Stimulated activated CD8-positive, alpha-beta memory T cell treated with anti-CD3 and anti-CD28 coated beads, Interleukin-15, amount 100 ng/mL, for 48 hours (primary cell): Measurements from ENCODE around the gene GUSB.
"Not testable (repeated sequence)": the region's sequence is repeated elsewhere in the genome, so short reads cannot be mapped to it uniquely, and the experiment has no call there.

Experiments used
- DNase-seq, 2 donors: peaks; one replicate each; pipeline ENCODE4 v3.0.0-alpha.2; 2020; ENCODE audit warnings: low read depth in 2 of 2

The GUSB gene

GRCh38 chr7:65981965-65982792 is at the start of gene GUSB:
TSS of gene GUSB (minus strand) at chr7:65982213. CDS start at chr7:65982183, 30 bp downstream.
- peak; percentile 85 to 86 for DNase-seq

GRCh38 chr7:66028342-66028741 is 46.3 kb upstream of the GUSB start:
- not testable (repeated sequence) for DNase-seq

DNA sequence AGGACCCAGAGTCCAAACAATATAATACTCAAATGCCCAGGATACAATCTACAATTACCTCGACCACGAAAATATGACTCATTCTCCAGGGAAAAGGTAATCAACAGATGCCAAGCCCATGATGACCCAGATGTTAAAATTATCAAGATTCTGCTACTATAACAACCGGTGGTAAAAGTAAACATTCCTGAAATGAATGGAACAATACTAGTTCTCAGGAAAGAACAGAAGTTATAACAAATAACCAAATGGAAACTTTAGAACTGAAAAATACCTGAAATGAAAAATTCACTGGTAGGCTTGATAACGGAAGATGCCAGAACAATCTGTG is 34.1 kb upstream of the GUSB start:
- DNase-seq, result no peak

DNA sequence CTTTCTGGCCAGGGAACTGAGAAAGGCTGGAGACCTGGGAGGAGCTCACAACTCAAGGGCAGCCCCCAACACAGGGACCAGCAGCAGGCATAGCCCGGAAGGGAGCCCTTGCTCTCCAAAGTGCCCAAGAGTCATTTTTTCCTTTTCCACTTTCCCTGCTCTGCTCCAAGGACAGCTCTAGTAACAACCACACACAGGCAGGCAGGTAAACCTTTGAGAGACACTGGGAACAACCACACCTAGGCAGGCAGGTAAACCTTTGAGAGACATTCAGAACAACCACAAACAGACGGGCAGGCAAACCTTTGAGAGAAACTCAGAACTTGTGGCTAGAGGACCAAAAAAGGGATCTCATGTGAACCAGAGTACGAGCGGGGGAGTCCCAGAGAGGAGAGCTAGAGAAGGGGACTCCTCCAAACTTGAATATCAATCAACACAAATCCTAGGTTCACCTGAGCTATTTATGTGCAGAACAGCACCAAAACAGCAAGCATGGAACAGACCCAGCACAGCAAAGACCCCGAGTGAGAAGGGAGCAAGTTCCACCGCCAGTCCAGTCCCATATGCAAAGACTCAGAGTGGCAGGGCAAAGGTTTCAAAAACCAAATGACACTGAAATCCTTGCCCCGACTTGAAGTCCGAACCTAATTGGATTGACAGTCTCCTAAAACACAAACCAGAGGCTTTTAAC is 33.6 kb upstream of the GUSB start:
- DNase-seq, result no peak

DNA sequence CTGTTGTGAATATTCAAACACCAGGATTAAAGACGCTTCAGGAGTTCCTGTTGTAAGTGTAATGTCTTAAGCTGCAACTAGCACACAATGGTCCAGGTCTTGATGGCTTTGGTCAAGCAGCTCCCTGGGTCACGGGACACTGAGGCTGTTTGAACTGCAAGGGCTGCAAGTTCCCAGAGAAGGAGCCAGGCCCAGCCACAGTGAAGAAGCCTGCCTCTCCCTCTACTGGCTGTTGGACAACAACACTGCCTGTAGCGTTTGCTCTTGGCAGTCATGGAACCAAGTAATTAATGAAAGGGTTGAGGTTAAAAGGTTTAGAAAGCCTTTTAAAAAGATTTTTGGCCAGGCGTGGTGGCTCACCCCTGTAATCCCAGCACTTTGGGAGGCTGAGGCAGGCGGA is 31.9 kb upstream of the GUSB start:
- DNase-seq, result no peak

DNA sequence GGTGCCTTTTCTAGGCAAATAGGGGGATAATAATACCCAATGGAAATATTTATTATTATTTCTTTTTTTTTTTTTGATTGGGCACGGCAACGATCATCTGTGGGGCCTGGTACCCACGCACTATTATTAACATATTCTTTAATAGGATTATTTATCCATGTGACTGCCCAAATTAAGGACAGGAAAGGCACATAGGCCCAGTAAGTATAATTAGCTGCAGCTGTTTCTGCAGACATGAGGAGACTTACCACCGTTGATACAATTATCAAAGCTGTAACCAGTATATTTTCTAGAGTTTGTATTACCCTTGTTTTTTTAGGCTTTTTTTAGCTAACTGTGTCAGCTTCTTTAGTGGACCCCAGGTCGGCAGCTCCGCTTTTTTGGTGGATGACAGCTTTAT is 25.2 kb upstream of the GUSB start:
- no peak for DNase-seq

GRCh38 chr7:66005115-66005671 is 23.2 kb upstream of the GUSB start:
- DNase-seq, result not testable (repeated sequence)

GRCh38 chr7:66000823-66001417 is 18.9 kb upstream of the GUSB start:
- DNase-seq, result not testable (repeated sequence)

DNA sequence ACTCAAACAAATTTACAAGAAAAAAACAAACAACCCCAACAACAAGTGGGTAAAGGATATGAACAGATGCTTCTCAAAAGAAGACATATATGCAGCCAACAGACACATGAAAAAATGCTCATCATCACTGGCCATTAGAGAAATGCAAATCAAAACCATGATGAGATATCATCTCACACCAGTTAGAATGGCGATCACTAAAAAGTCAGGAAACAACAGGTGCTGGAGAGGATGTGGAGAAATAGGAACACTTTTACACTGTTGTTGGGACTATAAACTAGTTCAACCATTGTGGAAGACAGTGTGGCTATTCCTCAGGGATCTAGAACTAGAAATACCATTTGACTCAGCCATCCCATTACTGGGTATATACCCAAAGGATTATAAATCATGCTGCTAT is 13.0 kb upstream of the GUSB start:
- DNase-seq, result not testable (repeated sequence)

- no peak for DNase-seq
Measured at GRCh38 chr7:65992526-65992925, 10.5 kb upstream of the GUSB start.

- DNase-seq, result not testable (repeated sequence)
Measured at GRCh38 chr7:65991829-65992228, 9.8 kb upstream of the GUSB start.

GRCh38 chr7:65989694-65990080 is 7.7 kb upstream of the GUSB start:
- no peak for DNase-seq

DNA sequence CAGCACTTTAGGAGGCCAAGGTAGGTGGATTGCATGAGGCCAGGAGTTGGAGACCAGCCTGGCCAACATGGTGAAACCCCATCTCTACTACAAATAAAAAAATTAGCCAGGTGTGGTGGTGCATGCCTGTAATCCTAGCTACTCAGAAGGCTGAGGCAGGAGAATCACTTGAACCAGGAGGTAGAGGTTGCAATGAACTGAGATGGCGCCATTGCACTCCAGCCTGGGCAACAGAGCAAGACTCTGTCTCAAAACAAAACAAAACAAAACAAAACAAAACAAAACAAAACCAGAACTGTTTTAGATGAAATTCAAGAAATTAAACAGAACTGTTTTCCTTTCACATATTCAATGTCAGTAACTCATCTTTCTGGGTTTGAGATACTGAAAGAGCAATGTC is 6.5 kb upstream of the GUSB start:
- DNase-seq, result not testable (repeated sequence)

DNA sequence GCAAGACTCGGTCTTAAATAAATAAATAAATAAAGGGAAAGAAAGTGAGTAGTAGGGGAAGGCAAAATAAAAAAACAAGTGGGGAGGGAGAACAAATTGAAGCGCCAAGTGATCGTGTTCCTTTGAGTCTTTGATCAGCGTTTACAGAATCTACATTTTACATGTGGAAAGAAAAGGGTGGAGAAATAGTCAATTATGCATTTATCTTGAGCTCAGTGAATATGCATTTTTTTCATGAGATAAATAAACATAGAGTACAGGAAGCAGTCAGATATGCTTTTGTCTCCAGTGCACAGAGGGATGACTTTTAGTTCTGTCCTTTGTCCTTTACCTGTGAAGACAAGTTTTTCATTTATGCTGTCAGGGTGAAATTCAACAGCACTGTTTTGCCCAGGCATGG is 6.1 kb upstream of the GUSB start:
- DNase-seq, result no peak

DNA sequence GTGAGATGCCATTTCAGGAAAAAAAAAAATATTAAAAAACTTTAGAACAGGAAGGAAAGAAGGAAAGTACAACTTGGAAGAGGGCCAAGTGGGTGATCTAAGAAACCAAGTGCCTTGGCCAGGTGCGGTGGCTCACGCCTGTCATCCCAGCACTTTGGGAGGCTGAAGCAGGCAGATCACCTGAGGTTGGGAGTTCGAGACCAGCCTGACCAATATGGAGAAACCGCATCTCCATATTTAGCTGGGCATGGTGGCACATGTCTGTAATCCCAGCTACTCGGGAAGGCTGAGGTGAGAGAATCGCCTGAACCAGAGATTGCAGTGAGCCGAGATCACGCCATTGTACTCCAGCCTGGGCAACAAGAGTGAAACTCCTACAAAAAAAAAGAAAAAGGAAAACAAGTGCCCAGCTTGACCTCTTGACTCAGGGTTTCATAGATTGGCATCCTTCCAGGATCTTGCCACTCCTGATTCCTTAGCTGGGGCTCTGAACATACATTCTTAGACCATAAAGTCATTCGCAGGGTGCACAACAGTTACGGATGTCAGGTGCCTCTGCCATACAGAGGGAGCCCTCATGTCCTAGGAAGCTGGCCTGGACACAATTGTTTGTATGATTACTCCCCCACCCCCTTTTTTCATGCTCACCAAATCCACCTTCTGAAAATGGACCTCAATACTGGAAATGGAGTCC is 2.1 kb upstream of the GUSB start:
- DNase-seq, result no peak

DNA sequence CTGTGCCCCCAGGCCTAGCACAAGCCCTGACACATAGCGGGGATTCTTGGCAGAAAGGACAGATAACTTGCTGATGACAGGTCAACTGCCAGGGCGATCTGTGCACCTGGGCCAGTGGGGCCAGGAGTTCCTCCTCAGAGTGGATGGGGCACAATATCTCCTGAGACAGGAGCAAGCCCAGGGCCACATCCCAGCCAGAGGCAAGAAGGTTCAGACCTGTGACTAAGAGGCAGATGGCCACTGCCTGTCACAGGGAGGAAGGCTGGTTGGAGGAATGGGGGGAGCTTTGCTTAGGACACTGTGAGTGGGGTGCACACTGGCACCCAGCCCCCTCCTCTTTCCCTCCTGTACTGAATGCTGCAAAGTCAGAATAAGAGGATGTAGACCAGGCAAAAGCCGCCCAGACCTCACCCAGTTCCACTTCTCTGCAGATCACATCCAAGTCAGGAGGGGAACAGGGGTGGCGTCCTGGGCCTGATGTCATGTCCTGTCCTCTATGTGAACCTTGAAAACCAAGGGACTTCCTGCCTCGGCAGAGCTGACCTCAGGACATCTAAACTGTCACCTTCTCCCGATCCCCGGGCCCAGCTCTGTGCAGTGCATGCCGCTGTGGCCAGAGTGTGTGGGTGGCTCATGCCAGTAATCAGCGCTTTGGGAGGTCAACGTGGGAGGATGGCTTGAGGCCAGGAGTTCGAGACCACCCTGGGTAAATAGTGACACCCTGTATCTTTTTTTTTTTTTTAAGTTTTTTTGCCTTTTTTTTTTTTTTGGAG is 1.3 kb downstream of the GUSB start:
- peak; percentile 39 to 51 for DNase-seq

DNA sequence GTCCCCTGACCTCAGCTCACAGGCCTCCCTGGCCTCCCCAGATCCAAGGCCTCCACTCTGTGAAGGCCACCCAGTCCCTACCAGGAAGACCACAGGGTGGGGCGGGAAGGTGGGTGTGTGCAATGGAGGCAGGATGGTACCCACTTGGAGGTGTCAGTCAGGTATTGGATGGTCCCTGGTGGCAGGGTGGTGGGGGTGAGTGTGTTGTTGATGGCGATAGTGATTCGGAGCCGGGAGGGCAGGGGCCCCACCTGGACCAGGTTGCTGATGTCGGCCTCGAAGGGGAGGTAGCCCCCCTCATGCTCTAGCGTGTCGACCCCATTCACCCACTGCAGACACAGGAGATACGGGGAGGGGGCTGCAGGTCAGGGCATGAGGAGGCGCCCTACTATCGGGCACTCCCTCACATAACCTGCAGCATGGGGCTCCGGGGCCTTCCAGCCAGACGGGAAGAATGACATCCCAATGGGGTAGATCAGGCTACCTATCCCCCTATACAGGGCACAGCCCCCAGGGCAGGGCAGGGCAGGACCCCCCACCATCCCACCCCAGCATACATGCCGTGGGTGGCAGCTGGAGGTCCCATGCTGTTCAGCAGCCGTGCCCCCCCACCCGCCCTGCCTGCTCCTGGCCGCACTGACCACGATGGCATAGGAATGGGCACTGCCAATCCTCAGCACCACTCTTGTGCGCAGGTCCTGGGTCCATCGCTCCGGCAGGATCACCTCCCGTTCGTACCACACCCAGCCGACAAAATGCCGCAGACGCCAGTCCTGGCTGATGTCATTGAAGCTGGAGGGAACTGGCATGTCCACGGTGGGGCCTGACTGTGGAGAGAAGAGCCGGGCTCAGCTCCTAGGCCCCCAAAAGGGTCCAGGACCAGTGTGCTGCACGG is 2.2 kb downstream of the GUSB start:
- no peak for DNase-seq

- no peak for DNase-seq
Measured at GRCh38 chr7:65978891-65979582, 3.0 kb downstream of the GUSB start.

- no peak for DNase-seq
Measured at GRCh38 chr7:65976659-65977196, 5.3 kb downstream of the GUSB start.
